GM19043 (cell line): Measurements from ENCODE around the gene STX18.

Source experiments
- ATAC-seq: cut with Tn5 transposase; IDR thresholded peaks from one replicate; pipeline ENCODE4 v1.9.1; 2021; ENCODE audit warnings: low read depth; ENCODE audit not compliant: unreplicated experiment

Gene STX18

DNA sequence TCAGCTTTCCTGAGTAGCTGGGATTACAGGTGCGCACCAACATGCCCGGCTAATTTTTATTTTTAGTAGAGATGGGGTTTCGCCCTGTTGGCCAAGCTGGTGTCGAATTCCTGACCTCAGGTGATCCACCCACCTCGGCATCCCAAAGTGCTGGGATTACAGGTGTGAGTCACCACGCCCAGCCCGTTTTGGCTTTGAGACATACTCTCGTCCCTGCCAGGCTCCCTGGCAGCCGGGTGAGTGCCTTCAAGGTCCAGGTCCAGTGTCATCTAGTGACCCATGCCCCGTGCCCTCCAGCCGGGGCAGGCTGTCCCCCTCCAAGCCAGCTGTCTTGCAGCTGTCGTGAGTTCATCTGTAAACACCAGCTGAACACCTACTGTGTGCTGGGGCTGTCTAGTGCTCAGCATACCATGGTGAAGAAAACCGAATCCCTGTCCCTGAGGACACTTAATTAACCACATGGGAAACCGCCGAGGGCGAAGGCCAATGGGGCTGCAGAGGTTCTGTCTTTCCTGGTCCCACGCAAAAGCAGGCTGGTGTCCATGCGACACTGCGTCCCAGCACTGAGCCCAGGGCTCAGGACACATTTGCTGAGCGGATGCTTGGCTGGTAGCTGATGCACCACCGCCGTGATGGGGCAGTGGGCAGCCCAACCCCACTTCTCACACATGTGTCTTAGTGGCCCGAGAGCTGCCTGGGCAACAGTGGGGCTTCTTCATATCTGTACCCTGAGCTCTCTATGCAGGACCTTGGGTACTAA is 133.1 kb downstream of the STX18 start:
- ATAC-seq, result no peak

DNA sequence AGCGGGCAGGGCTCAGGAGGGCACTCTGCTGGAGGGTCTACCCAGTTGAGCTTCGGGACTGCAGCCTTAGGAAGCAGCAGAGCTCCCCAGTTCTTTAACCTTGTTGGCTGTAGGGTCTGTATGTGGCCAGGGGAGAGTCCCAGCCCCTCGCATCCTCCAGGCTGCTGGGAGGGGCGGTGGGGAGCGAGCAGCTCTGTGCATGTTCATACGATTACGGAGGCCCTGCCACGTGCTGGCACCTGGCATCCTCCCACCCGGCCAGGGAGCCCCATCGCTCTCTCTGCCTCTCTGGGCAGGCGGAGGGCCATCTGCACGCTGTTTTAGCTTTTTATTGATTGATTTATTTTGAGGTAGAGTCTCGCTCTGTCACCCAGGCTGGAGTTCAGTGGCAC is 133.7 kb downstream of the STX18 start:
- ATAC-seq, result no peak

DNA sequence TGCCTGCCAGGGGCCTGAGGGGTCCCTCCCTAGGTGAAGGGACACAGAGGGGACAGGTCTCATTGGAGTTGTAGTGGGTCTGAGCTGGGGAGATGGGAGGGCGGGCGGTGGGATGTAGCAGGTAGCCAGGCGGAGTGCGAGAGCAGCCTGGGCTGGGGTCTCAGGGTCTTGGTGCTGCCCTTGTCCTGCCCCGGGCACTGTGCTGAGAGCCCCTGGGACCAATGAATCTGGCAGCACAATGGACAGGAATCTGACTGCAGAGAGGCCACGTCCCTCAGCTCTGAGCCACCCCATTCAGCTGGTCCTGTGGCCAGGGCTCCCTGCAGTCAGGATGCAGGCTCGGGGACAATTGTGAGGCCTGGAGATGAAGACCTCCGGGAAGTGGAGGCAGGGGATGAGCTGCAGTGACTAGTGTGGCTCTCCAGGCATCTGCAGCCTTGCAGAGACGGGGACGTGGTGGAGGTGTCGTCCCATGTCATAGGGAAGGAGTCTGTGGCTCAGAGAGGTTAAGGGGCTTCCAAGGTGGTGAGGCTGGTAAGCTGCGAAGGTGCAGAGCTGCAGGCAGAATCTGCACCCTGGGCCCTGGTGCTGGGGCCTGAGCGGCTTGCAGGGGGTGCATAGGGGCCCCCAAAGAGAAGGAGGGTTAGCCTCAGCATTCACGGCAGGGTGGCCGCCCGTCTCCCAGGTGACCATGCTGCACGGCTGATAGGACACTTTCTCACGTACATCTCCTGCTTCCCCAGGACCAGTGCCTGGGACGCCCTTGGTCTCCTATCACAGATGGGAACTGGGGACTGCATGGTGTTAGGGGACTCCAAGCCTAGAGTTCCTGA is 134.3 kb downstream of the STX18 start:
- no peak for ATAC-seq

DNA sequence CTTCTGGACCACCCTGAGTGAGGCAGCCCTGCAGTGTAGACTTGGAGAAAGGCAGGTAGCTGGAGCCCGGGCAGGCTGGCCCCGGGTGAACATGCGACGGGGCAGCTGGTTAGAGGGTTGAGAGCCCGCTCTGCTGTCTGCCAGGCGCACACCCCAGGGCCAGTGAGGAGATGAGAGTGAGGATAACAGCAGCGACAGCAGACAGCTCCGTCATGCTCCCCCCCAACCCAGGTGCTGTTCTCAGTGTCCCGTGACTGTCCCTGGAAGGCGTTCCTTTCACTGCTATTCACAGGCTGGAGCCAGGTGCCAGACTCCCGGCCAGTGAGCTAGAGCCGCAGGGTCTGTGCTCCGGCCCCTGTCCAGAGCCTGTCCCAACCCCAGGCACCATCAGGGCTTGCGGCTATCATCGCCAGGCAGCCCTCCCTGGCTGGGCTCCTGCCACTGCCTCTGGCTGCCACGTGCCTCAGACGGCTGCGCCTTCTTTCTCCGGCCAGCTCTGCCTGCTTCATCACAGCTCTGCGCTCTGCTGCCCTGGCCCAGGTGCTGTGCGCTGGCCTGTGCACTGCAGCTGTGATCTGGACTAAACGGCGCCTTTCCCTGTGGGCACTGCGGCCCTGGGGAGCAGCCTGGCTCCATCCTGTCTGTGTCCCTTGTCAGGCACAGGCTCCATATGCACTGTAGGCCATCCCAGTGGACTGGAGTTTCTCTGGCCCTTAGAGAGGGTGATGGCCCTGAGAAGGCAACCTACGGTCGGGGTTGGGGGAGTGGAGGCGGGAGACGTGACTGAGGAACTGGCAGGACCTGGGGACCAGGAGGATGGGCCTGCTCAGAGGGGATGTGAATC is 135.2 kb downstream of the STX18 start:
- no peak for ATAC-seq

DNA sequence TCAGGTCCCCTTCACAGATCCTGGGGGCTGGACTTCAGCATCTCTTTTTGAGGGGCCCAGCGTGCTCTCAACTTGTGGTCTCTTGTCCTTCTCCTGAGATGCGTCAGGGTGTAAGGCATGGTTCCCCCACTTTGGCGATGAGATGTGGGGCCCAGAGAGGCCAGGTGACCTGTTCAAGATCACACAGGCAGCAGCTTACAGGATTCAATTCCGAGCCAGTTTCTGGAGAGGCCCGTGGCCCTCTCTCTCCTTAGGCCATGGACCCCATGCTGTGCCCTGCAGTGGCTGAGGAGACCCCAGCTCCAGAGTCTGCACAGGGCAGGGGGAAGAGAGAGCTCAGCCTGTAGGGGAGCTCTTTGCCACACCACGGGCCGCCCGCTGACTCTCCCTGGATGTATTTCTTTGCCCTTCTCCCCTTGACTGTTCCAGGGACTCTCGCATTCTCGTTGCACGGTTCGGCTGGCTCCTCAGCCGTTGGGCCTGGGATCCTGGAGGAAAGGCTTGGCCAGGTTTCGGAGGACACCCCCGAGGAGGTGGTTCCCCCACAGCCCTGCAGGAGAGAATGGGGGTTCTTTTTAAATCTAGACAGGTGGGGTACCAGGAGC is 136.4 kb downstream of the STX18 start:
- ATAC-seq, result no peak

DNA sequence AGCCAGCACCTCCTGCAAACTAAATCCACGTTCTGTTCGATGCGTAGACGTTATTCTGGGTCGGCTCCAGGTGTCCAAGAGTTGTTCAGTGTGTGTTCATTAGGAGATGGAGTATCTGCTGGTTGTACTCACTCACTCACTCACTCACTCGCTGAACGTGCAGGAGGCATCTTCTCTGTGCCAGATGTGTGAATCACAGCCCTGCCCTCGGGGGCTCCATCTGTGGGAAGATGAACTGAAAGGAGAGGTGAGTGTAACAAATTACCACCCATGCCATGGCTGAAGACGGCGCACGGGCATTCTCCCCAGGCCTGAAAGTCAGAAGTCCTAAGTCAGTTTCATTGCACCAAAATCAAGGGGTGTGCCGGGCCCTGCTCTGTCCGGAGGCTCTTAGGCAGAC is 138.9 kb downstream of the STX18 start:
- ATAC-seq, result no peak

DNA sequence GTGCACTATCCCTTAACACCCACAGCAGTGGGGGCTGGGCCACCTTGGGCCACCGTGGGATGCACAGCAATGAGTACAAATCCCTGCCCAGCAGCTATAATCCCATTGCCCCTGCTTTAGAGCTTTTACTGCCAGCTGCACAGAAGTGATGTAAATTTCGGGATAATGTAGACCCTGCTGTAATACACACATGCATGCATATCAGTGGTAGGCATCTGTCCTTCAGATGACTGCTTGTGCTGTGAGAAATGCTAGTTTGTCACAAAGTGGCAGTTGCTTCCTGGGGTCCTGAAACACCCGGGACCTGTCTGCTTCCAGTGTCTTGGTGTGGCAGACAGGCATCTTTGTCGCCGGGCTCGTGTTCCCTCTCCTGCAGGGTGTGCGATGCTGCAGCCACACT is 140.8 kb downstream of the STX18 start:
- no peak for ATAC-seq

DNA sequence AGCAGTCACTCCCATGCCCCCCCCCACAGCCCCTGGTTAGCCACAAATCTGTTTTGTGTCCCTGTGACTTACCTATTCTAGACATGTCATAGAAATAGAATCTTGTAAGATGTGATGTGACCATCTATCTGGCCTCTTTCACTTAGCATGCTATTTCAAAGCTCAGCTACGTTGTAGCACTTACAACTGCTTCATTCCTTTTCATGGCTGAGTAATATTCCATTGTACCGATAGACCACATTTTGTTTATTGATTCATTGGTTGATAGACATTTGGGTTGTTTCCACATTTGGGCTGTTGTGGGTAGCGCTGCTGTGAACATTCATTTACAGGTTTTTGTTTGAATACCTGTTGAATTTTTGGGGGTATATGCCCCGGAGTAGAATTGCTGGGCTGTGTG is 143.4 kb downstream of the STX18 start:
- ATAC-seq, result no peak

DNA sequence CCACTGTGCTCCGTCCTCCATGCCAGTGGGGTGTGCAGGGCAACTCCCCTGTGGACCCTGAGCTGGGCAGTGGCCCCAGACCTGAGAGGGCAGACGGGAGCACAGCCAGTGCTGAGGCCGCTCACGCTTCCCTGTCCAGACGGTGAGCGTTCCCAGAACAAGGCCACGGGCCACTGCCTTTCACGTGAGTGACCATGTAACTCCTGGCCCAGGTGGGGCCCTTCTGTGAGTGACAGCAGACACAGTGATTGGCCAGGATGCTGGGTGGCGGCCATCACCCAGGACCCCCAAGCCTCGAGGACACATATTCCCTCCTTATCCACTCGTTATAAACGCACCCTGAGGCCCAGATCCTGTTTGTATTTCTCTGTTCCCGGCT is 144.4 kb downstream of the STX18 start:
- ATAC-seq, result no peak

DNA sequence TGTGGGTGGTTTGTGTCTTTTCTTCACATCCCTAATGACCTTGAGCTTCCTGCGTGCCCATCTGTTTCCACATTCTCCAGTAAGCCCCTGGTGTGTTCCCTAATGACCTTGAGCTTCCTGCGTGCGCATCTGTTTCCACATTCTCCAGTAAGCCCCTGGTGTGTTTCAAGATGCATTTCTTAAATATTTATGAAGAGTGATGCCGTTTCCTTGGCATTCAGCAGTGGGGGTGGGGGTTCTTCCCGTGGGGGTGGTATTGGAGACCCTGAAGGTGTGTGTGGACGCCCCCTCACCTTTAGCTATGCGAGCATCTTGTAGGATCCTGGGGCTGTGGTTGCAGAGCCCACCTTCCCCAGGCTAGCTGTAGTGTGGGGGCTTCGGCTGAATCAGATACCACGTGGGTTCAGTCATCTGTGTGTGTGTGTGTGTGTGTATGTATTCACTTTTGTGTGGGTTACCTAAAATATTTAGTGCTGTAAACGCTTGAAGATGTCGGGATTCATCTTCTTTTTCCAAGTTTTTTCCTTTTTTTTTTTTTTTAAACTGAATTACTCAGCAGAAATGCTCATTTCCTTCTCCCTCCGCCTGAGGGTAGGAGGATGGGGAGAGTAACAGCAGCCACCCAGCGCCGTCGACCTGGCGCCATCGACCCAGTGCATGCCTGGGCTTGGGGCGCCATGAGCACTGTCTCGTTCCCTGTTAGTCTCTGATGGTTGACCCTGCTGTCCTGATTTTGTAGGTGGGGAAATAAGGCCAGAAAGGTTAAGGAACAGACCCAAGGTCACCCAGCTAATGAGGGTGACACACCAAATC is 145.0 kb downstream of the STX18 start:
- ATAC-seq, result no peak

DNA sequence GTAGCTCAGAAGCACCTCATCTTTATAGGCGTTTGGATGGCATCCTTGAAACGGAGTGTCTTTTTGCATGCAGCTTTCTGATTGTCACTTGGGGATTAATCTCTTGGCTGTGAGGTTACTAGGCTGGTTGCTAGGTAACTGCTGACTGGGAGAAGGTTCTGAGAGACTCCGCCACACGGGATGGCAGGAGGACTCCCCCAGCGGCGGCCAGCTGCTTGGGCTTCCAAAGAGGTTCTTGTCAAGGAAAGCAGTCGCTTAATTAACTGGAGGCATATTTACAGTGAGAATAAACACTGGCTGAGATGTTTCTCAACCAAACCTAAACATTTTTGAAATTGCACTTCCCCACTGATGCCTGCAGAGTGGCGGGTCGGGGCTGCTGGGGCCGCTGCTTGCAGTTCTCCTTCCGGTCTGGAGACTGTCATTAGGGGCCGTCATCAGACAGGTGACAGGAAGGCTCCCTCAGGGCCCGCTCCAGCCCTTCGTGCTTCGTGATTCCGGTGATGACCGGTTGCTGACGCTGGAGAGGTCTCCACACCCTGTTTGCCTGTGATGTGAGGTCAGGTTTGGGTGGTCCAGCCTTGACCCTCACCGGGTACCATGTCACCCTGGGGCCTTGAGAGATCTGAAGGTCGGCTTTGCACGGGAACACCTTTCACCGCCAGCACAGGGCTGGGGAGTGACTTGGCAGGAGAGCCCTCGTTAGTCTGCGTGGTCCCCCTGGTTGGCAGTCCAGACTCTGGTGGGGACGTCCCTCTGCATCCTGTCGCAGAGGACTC is 145.8 kb downstream of the STX18 start:
- no peak for ATAC-seq

DNA sequence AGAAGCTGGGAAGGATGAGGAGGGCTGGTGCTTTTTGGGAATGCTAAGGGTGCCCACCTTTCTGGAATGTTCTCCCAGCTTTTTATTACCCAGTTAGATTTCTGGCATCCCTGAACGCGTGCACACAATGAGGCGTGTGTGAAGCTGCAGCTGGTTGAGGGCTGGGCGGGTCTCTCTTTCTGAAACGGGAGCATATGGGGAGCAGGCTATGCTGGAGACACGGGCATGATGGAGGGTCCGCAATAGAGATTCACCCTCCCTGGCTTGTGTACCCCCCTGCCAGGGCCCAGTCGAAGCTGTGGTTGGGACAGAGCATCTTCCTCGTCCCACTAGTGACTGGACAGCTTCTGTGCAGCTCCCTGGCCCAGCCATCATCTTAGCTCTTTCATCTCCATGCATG is 146.5 kb downstream of the STX18 start:
- ATAC-seq, result no peak

DNA sequence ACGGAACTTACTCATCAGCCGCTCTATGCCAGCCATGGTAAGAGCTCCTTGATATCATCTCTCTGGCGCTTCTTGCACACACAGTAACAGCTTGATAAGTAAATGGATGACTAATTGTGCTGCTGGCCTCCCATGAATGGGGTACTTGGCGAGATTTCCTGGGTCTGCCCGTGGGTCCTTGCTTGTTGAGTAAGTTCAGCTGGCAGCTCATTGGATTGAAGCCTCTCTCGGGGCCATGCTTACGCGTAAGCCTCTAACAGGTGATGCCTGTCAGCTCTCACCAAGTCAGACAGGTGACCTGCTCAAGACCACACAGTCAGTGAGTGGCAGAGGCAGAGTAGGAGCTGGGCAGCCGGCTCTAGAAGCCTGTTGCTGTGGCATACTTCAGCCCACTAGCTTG is 147.2 kb downstream of the STX18 start:
- no peak for ATAC-seq

DNA sequence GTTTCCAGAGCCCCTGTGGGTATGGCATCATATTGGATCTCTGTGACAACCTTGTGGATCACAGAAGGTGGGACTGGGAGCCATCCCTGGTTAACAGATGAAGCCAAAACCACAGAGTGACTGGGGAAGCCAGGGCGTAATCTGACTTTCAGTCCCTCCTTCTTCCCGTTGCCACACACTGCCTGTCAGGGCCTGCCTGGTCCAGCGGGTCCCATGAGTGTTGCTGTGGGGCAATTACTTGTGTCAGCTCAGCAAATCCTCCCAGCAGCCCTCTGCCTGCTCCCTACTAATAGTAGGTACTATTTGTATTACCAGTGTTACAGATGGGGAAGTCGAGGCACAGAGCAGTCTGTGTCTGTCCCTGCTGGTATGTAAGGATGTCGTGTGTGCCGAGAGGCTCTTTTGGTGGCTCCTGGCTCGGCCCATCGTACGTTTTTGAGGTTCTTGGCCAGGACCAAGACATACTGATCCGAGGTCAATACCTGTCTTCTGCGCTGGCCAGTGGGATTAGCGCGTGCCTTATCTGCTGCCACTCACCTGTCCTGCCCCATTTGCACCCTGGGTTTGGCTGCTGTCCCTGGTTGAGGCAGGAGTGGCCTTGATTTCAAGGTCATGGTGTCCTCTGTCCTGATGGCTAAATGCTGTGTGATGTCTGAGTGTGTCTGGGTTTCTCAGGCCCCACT is 149.2 kb downstream of the STX18 start:
- no peak for ATAC-seq

DNA sequence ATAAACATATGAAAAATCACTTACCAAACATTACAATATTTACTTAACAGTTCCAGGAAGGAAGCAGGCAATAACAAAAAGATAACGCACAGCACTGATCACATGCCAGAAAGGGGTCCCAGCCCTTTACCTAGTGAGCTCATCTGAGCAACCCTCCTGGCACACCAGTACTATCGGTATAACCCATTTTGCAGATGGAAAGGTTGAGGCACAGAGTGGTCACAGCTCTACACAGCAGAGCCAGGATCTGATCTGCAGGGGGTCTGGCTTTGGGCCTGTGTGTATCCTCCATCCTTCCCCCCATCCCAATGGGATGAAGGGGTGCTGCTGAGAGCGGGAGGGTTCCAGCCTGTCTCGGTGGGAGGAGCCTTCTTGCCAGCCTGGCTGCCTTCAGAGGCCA is 150.0 kb downstream of the STX18 start:
- no peak for ATAC-seq

DNA sequence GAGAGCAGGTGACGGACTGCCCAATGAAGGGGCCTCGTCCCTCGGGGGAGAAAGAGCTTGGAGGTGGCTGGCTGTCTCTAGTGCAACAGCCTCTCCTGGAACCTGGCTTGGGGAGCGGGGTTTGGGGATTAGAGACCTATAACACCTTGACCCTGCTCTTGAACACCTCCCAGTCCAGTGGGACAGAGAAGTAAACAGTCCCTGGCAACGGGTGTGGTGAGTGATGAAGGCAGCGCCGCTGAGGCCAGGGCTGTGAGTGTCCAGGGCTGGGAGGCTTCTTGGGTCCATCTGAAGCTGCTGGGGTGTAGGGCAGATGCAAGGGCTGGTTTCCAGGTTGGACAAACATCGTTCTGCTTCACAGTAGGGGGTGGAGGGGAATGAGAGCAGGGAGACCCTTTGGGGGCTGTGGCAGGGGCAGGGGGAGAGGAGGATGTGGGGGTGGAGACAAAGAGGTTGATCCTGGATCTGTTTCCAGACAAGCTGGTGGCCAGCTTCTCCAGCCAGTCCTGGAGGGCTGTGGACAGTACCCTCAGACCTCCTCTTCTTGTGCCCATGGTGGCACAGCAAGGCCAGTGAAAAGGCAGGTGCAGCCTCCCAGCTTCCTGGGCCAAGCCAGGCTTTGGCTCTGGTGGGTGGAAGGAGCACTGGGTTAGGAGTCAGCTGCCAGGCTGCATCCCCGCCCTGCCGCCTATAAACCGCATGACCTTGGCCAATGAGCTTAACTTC is 151.2 kb downstream of the STX18 start:
- no peak for ATAC-seq

DNA sequence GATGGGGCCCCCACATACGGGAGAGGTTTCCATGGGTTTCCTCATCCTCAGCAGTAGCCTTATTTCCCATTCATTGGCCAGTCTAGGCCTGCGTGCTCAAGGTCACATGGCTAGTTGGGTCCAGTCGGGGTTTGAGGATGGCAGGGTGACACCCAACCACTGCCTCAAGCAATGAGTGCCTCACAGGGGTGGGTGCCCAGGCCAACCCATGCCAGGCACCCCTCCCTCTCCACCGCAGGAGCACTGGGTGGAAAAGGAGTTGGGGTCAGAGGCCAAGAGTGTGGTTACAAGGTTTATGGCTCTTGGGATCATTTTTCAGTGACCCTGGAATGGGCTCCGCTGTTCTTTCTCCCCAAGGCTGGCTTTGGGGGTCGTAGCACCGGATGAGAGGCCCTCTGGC is 151.8 kb downstream of the STX18 start:
- ATAC-seq, result no peak
